ENCODE results near the gene THBS2.

THBS2 gene

GRCh38 chr6:169254456-169255316, 1.0 kb upstream of the THBS2 start:
- in situ Hi-C loops (cut with HindIII; ENCODE audit: low pct_ligation_motif_present, low pct_unique_long_range_greater_than_20kb, low sequenced_read_pairs): no loop called here
- DNase-seq: no peak

GRCh38 chr6:169252505-169253189, 999 bp downstream of the THBS2 start:
- in situ Hi-C loops (cut with HindIII; ENCODE audit: low pct_ligation_motif_present, low pct_unique_long_range_greater_than_20kb, low sequenced_read_pairs): no loop called here
- no peak for DNase-seq

GRCh38 chr6:169251822-169252504, 1.7 kb downstream of the THBS2 start:
- DNase-seq: no peak
- in situ Hi-C loops (cut with HindIII; ENCODE audit: low pct_ligation_motif_present, low pct_unique_long_range_greater_than_20kb, low sequenced_read_pairs): no loop called here

GRCh38 chr6:169251371-169251802, 2.3 kb downstream of the THBS2 start:
- in situ Hi-C loops (cut with HindIII; ENCODE audit: low pct_ligation_motif_present, low pct_unique_long_range_greater_than_20kb, low sequenced_read_pairs): no loop called here
- no peak for DNase-seq

GRCh38 chr6:169250660-169251059, 3.0 kb downstream of the THBS2 start:
- DNase-seq: peak; percentile 53
- in situ Hi-C loops (cut with HindIII; ENCODE audit: low pct_ligation_motif_present, low pct_unique_long_range_greater_than_20kb, low sequenced_read_pairs): no loop called here

- DNase-seq: no peak
- in situ Hi-C loops (cut with HindIII; ENCODE audit: low pct_ligation_motif_present, low pct_unique_long_range_greater_than_20kb, low sequenced_read_pairs): no loop called here
Measured at GRCh38 chr6:169249057-169249456, 4.6 kb downstream of the THBS2 start.

- DNase-seq: no peak
Measured at GRCh38 chr6:169248521-169248971, 5.1 kb downstream of the THBS2 start.

GRCh38 chr6:169247991-169248390, 5.7 kb downstream of the THBS2 start:
- in situ Hi-C loops (cut with HindIII; ENCODE audit: low pct_ligation_motif_present, low pct_unique_long_range_greater_than_20kb, low sequenced_read_pairs): no loop called here
- DNase-seq: no peak

More at GRCh38 chr6:169248521-169248971, 5.1 kb downstream of the THBS2 start:
- in situ Hi-C loops (cut with HindIII; ENCODE audit: low pct_ligation_motif_present, low pct_unique_long_range_greater_than_20kb, low sequenced_read_pairs): no loop called here

- in situ Hi-C loops (cut with HindIII; ENCODE audit: low pct_ligation_motif_present, low pct_unique_long_range_greater_than_20kb, low sequenced_read_pairs): no loop called here
- DNase-seq: no peak
Measured at GRCh38 chr6:169247419-169247818, 6.2 kb downstream of the THBS2 start.

- DNase-seq: no peak
- in situ Hi-C loops (cut with HindIII; ENCODE audit: low pct_ligation_motif_present, low pct_unique_long_range_greater_than_20kb, low sequenced_read_pairs): no loop called here
Measured at GRCh38 chr6:169246445-169246844, 7.2 kb downstream of the THBS2 start.

- in situ Hi-C loops (cut with HindIII; ENCODE audit: low pct_ligation_motif_present, low pct_unique_long_range_greater_than_20kb, low sequenced_read_pairs): no loop called here
- no peak for DNase-seq
Measured at GRCh38 chr6:169244684-169245383, 8.8 kb downstream of the THBS2 start.

GRCh38 chr6:169243661-169244060, 10.0 kb downstream of the THBS2 start:
- in situ Hi-C loops (cut with HindIII; ENCODE audit: low pct_ligation_motif_present, low pct_unique_long_range_greater_than_20kb, low sequenced_read_pairs): no loop called here
- DNase-seq: no peak

GRCh38 chr6:169243186-169243585, 10.5 kb downstream of the THBS2 start:
- no peak for DNase-seq
- in situ Hi-C loops (cut with HindIII; ENCODE audit: low pct_ligation_motif_present, low pct_unique_long_range_greater_than_20kb, low sequenced_read_pairs): no loop called here

- DNase-seq: no peak
- in situ Hi-C loops (cut with HindIII; ENCODE audit: low pct_ligation_motif_present, low pct_unique_long_range_greater_than_20kb, low sequenced_read_pairs): no loop called here
Measured at GRCh38 chr6:169241688-169242350, 11.8 kb downstream of the THBS2 start.

- in situ Hi-C loops (cut with HindIII; ENCODE audit: low pct_ligation_motif_present, low pct_unique_long_range_greater_than_20kb, low sequenced_read_pairs): no loop called here
Measured at GRCh38 chr6:169240591-169241390, 12.9 kb downstream of the THBS2 start.

GRCh38 chr6:169240125-169240524, 13.5 kb downstream of the THBS2 start:
- DNase-seq: no peak
- in situ Hi-C loops (cut with HindIII; ENCODE audit: low pct_ligation_motif_present, low pct_unique_long_range_greater_than_20kb, low sequenced_read_pairs): no loop called here

More at GRCh38 chr6:169240591-169241390, 12.9 kb downstream of the THBS2 start:
- DNase-seq: no peak

GRCh38 chr6:169239181-169239580, 14.5 kb downstream of the THBS2 start:
- DNase-seq: no peak
- in situ Hi-C loops (cut with HindIII; ENCODE audit: low pct_ligation_motif_present, low pct_unique_long_range_greater_than_20kb, low sequenced_read_pairs): no loop called here

All from ACHN (cell line).